HT1080 (cell line): Measurements from ENCODE around the gene SPECC1L. TPM values are rescaled to one million over a fixed set of nuclear protein-coding genes. Genes with fewer than 3 reads are reported as not detected.

Experiments
- DNase-seq: peaks from one replicate; pipeline ENCODE4 v3.0.0-alpha.2; 2015; ENCODE audit warnings: low read depth
- total RNA-seq: library from RNA; depleted of rRNA; stranded (reverse); fragments of >200 nt; shearing (Covaris generic); gene quantifications from 2 replicates; pipeline ENCODE4 v1.2.3, GENCODE V29; 2014

The SPECC1L gene
- total RNA-seq, 1 experiment from 2014 or later = 28.5 TPM

- DNase-seq = no peak
These were observed 156.3 kb downstream of the SPECC1L start for GRCh38 chr22:24426851-24427499.

DNA sequence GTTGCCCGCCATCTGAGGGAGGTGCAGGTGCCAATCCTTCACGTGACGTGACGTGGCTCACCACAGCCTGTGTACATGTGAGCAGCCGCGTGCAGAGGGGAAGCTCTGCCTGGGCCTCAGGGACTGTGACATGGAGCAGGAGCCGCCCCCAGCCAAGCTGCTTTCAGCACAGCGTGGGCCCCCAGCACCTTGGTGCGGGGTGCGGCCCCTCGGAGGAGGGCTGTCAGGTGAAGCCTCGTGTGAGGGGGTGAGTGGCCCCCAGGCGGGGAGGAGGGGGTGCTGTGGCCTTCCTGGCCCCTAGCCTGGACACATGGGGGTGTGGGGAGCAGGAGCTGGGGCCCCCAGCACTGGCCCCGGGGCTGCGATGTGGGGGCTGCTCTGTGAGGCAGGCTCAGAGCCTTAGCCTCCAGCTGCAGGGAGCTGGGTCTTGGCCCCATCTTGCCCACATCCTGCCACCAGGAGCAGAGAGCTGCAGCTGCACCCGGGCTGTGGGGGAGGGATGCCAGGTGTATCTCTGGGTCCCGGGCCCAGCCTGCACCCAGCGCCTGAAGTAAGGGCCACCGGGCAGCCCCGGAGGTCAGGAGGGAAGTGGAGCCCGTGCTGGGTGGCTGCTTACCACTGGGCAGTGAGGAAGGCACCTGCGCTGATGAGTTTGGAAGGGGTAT lies 157.0 kb downstream of the SPECC1L start, which contains the start of gene ADORA2A:
TSS of gene ADORA2A (plus strand) at position 100 of the 665 bp plus-strand sequence. CDS start 5,806 bp downstream, outside the sequence.
- DNase-seq = peak; percentile 25

- no peak for DNase-seq
These were observed 158.2 kb downstream of the SPECC1L start for GRCh38 chr22:24428751-24429410.

DNA sequence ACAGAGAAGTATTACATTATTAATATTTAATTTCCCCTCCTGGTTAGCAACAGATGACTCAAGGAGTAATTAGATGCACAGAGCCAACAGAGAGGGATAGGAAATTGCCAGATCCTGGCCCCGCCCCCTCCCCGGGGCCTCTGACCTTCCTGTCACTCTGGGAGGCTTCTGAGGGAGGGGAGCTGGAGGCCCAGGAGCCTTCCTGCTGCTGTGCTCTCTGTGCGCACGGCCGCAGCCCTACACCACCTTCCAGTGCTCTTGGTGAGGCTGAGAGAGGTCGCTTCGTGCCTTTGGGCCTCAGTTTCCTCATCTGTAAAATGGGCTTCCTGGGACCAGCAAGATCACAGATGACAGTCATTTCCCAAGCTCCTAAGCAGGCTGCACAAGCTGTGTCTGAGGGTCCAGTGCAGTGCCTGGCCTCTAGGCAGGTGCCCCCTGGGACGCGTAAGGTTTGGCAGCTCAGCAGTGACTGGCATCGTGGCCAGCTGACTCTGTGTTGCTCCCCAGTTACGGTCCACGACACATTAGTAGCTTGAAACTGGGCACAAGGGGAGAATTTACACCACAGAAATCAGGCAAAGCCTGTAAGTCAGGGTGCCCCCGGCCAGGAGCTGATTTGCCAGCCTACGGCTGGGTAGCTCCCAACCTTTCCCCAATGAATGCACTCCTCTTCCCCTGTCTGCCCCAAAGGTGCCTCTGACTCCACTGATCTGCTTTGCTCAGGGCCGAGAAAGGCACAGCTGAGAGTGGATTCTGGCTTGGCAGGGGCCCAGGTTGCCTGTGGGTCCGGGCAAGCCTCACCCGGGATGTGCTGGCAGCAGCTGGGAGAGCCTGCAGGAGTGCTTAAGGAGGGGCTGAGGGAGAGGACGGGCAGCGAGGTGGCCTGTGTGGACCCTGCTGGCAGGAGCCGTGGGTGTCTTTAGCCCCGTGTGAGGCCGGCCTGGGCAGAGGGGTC lies 159.1 kb downstream of the SPECC1L start:
- peak; percentile 35 for DNase-seq

DNA sequence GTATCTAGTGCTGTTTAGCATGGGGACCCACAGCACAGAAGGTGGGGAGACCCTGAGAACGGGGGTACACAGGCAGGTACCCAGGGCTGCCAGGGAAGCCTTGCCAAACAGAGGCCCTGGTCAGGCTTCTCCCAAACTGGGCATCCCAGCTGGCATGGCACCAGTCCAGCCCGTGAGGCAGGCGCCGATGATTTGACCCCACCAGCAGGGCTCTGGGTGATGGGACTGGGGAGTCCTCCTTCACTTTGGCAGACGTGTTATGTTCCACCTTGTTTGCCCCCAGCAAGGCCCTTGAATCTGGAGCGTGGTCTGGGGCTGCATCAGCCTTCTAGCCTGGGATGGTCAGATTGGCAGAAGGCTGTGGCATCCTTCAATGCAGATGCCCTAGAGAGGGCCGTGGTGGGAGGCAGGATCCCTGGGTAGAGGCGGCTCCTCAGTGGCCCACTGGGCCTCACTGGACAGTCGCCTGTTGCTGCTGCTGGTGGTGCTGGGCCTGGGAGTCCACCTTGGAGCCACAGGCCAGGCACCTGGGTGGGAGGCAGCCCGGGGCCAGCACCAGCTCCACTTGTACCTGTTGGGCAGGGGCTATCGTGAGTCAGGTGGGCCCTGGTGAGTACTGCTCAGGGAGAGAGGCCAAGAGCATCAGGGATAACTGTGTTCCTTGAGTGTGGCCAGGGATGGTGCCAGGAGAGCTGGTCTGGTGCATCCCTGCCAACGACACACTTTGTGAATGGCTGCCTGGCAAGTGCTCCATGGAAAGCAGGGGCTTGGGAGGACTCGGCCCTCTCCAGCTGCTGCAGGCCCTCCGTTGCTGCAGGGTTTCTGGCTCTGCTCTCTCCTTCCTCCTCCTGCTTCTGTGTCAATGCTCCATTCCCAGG lies 160.0 kb downstream of the SPECC1L start:
- DNase-seq = no peak

DNA sequence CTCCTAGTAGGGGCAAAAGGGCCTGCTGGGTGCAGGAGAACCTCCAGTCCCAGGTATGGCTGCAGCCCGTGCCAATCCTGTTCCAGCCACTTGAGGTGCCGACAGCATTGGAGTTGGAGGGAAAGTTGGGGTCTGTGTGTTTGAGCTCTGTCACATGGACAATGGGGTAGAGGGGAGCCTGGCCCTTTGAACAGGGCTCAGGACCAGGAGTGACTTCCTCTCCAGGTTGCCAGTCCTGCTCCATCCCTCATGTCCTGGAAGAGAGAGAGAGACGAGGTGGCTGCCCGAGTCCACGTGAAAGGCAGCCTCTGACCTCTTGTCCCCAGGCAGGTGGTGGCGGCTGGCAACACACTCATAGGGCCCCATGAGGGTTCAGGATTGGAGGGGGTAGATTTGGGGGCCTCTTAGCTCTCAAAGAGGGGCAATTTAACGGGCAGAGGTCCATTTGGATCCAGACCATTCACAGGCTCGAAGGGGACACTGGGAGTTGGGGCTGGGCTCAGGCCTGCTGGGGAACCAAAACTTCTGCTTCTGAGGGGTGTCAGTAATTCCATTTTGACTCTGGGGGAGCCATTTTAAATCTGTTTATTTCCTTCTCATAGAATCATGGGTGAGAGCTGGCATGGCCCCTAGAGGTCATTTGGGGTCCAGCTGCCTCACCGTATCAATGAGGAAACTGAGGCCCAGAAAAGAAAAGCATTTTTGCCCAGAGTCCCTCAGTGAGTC lies 160.8 kb downstream of the SPECC1L start:
- DNase-seq = no peak

- no peak for DNase-seq
These were observed 161.6 kb downstream of the SPECC1L start for GRCh38 chr22:24432059-24432853.

- no peak for DNase-seq
These were observed 162.6 kb downstream of the SPECC1L start for GRCh38 chr22:24433001-24433827.

DNA sequence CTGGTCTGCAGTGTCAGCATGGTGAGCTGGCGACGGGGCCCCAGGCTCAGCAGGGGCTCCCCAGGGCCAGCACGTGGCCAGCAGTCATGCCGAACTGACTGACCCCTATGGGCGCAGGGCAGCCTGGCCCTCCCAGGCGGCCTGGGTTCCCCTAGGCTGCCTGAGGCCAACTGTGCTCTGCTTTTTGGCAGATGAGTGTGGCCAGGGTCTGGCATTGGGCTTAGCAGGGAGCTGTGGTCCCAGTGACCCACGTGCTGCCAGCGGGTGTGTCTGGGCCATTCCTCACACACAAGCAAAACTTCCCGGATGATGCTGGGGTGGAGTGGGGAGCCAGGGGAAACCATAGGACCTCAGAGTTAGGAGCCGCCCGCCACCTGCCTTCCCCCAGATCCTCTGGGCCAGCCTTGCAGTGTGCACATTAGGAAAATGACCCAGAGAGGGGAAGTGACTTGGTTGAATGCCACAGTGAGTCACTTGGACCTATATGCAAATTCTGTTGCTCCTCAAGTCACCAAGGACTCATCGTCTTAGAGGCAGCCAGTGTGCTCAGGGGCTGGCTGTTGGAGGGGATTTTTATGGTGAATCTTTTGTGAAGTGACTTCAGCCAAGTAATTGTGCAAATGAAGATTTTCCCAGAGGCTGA lies 163.3 kb downstream of the SPECC1L start:
- peak; percentile 63 for DNase-seq

GRCh38 chr22:24434471-24435322 lies 164.1 kb downstream of the SPECC1L start:
- no peak for DNase-seq

GRCh38 chr22:24435323-24435645 lies 164.7 kb downstream of the SPECC1L start:
- no peak for DNase-seq

- DNase-seq = no peak
These were observed 165.3 kb downstream of the SPECC1L start for GRCh38 chr22:24435861-24436371.

GRCh38 chr22:24436553-24436952 lies 165.9 kb downstream of the SPECC1L start:
- no peak for DNase-seq

GRCh38 chr22:24437091-24437490 lies 166.5 kb downstream of the SPECC1L start:
- DNase-seq = no peak

DNA sequence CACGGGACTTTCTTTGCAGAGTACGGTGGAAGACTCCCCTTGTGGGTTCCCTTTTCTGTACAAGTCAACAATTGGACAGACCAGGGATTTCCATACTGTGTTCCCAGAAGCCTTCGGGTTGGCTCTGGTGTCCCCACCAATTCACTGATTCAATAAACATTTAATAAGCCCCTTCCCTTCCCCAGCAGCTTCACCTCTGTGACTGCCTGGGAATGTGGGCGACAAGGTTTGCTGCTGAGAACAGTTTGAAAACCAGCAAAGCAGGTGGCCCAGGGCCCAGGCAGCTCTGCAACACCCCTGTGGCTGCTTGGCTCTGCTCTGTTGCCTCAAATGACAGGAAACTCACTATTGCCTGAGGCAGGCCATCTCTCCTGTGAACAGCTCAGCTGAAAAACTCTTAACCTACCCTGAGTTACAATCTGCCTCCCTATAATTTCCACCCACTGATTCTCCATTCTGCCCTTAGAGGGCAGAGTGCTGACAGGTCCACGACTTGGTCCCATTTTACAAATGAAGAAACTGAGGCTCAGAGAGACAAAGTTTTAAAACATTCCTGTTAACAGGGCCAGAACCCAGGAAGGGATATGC lies 167.2 kb downstream of the SPECC1L start:
- DNase-seq = peak; percentile 28

DNA sequence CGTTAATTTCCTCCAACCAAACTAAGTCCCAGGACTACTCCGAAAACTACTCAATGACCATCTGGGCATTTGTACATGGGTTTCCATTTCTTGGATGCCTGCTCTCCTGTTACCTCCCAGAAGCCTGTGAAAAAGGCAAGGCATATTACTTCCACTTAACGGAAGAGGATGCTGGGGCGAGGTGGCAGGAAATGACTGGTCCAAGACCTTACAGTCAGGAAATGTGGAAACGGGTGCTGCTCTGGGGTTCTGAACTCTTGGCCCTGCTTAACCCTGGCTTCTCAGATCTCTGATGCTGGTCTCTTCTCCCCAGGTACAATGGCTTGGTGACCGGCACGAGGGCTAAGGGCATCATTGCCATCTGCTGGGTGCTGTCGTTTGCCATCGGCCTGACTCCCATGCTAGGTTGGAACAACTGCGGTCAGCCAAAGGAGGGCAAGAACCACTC lies 169.7 kb downstream of the SPECC1L start:
- DNase-seq = no peak
